RKO (cell line): Measurements from ENCODE around the gene CANT1.

Experiments used
- DNase-seq: peaks from one replicate; pipeline ENCODE4 v3.0.0-alpha.2; 2016; ENCODE audit warnings: low spot score

CANT1 gene

DNA sequence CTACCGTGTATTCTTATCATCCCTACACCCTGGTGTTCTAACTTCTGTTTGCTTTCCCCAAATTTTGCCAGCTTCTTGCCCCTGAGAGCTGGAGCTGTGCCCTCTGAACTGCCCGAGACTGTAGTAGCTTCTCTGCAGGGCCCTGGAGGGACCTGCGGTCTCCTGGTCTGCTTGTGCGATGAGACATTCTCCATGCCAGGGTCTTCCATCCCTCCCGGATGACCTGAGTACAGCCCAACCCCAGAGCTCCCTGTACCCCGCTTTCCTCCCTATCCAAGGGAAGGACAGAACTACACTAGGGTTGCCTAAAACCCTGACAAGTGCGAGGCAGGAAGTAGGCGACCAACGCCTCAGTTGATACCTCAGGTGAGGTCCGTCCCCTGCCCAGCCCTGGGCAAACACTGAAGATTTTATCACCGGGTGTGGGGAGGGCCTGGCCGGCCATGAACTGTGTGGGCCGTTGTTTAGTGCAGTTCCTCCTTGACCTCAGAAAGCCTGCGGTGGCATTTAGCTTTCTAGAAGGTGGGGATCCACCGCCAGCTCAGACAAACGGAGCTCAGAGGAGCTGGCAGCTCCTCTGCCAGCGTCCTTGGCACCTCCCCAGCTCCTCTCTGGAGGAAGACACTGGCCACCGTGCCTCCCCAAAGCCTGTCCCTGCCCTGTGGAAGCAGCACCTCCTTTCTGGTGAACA, 13.7 kb downstream of the CANT1 start:
- no peak for DNase-seq

- DNase-seq, result no peak
Measured at GRCh38 chr17:78995022-78995760, 14.4 kb downstream of the CANT1 start.

GRCh38 chr17:78993981-78994671, 15.4 kb downstream of the CANT1 start:
- no peak for DNase-seq

- DNase-seq, result peak; percentile 34
Measured at GRCh38 chr17:78993241-78993956, 16.2 kb downstream of the CANT1 start.

- DNase-seq, result no peak
Measured at GRCh38 chr17:78992542-78993212, 16.9 kb downstream of the CANT1 start.

- no peak for DNase-seq
Measured at GRCh38 chr17:78991906-78992532, 17.5 kb downstream of the CANT1 start.

- no peak for DNase-seq
Measured at GRCh38 chr17:78991017-78991738, 18.4 kb downstream of the CANT1 start.

GRCh38 chr17:78990349-78991016, 19.1 kb downstream of the CANT1 start:
- no peak for DNase-seq

GRCh38 chr17:78988152-78988551, 21.4 kb downstream of the CANT1 start:
- DNase-seq, result no peak

GRCh38 chr17:78986649-78987328, 22.8 kb downstream of the CANT1 start:
- peak; percentile 67 for DNase-seq

- no peak for DNase-seq
Measured at GRCh38 chr17:78986048-78986648, 23.4 kb downstream of the CANT1 start.

GRCh38 chr17:78985395-78985794, 24.2 kb downstream of the CANT1 start:
- DNase-seq, result no peak

- no peak for DNase-seq
Measured at GRCh38 chr17:78981010-78981888, 28.3 kb downstream of the CANT1 start.

DNA sequence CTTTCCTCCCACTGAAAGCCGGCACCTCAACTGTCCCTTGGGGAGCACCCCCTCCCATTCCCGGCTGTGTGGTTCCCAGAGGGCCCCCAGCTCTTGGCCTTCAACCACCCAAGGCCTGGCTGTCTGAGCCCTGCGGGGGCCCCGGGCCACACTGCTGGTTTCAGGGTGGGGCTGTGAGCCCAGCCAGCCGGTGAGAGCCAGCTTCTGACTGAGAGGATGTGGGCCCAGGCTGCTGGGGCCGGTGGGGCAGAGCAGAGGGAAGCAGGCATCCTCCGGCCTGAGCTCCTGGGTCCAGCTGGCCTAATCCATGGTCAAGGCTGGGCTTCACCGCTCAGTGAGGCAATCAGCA, 29.0 kb downstream of the CANT1 start:
- no peak for DNase-seq

- DNase-seq, result no peak
Measured at GRCh38 chr17:78979780-78980623, 29.6 kb downstream of the CANT1 start, which contains the start of gene LGALS3BP. TSS of gene LGALS3BP (minus strand) at chr17:78979923. CDS start at chr17:78977191, 2,732 bp downstream.

DNA sequence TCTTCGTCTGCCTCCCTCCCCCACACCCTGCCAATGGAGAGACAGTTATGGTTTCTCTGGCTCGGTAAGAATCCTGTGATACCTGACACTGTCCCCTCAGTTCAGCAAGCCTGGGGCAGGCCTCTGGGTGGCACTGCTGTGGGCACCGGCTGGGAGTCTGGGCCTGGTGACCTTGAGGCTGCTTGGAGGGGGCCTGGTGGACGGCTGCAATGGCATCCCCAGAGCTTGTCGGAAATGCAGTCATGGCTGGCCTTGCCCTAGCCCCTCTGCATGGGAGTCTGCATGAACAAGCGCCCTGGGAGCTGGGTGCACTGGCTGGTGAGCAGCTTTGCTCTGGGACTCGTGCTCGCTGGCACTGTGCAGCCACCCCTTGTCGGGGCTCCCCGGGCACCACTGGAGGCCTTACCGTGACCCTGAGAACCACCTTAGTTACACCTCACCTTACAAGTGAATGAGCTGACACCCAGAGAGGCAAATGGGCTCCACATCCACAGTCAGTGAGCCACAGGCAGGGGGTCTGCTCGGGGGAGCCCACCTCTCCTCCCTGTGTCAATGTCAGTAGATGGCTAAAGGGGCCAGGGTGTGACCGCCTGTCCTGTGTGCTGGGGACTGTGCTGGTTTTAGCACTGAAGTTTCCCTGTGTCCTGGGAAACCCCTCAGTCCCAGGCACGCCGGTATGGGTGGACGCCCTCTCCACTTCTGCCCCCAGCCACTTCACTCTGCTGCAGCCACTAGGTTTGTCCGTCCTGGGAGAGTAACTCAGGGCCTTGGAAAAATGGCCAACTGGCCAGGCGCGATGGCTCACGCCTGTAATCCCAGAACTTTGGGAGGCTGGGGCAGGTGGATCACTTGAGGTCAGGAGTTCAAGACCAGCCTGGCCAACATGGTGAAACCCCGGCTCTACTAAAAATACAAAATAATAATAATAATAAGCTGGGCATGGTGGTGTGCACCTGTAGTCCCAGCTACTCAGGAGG, 31.3 kb downstream of the CANT1 start:
- no peak for DNase-seq
